Esophagus muscularis mucosa (tissue), 4 donors: ENCODE measurements around the gene USP27X.

Experiments
- EP300 ChIP-seq: sonication (generic); formaldehyde crosslinking; IDR thresholded peaks from one replicate; pipeline ENCODE4 v1.6.1; 2017; ENCODE audit warnings: antibody characterized with exemption
- POLR2A ChIP-seq: fragments of 450-650 bp; IDR thresholded peaks from one replicate; pipeline ENCODE4 v1.6.1; 2017; ENCODE audit warnings: antibody characterized with exemption, moderate library complexity, mild to moderate bottlenecking, low read depth
- POLR2AphosphoS5 ChIP-seq, 2 donors: sonication (generic); formaldehyde crosslinking; IDR thresholded peaks; one replicate each; pipeline ENCODE4 v1.6.1; 2017; ENCODE audit warnings: antibody characterized with exemption in 2 of 2
- TF ChIP-seq, protein P1 (sequence below), 3 experiments: fragments of 200-600 bp in 2 of 3; fragments of 450-650 bp in 1 of 3; sonication (generic) in 2 of 3; IDR thresholded peaks; one replicate each; pipeline ENCODE4 v1.5.1; 2017 to 2019; ENCODE audit warnings: antibody characterized with exemption in 3 of 3, mild to moderate bottlenecking in 2 of 3, moderate library complexity in 1 of 3

DNA sequence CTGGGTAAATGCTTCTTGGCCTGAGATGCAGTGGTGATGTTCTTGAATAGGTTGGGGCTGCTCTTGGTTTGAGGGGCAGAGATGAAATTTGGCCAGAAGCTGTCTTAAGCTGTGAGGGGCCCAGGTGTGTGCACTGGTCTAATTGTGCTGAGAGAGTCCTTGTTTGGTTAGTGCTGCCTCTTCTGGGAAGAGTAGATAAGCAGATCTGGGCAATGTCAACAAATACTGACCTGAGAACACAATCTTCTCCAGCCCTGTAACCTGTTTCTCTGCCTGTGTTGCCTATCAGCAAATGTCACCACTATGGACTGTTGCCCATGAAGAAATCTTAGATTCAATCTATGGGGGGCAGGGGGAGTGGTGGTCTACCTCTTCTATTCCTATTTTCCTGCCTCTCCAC lies 17.2 kb upstream of the USP27X start:
- TF ChIP-seq POLR2A (no peak), POLR2AphosphoS5 (IDR thresholded peaks at IDR 0.05) (no peak), EP300 (no peak)
- TF ChIP-seq, protein P1, sequence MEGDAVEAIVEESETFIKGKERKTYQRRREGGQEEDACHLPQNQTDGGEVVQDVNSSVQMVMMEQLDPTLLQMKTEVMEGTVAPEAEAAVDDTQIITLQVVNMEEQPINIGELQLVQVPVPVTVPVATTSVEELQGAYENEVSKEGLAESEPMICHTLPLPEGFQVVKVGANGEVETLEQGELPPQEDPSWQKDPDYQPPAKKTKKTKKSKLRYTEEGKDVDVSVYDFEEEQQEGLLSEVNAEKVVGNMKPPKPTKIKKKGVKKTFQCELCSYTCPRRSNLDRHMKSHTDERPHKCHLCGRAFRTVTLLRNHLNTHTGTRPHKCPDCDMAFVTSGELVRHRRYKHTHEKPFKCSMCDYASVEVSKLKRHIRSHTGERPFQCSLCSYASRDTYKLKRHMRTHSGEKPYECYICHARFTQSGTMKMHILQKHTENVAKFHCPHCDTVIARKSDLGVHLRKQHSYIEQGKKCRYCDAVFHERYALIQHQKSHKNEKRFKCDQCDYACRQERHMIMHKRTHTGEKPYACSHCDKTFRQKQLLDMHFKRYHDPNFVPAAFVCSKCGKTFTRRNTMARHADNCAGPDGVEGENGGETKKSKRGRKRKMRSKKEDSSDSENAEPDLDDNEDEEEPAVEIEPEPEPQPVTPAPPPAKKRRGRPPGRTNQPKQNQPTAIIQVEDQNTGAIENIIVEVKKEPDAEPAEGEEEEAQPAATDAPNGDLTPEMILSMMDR (IDR thresholded peaks at IDR 0.05) = no peak
